Right renal pelvis (tissue), 4 donors: Measurements from ENCODE around the gene TMEM184A. TPM values are rescaled to one million over a fixed set of nuclear protein-coding genes. Genes with fewer than 3 reads are reported as not detected.
"Not testable (repeated sequence)": the region's sequence is repeated elsewhere in the genome, so short reads cannot be mapped to it uniquely, and the experiment has no call there.

ENCODE experiments used
- DNase-seq, 4 donors: peaks; one replicate each; pipeline ENCODE4 v3.0.0-alpha.2; 2013; ENCODE audit warnings: low read depth in 4 of 4, low spot score in 3 of 4, missing footprints in 1 of 4
- polyA plus RNA-seq, 4 donors: library from polyadenylated mRNA; unstranded; fragments of 120-200 nt; gene quantifications; one replicate each; pipeline ENCODE4 v1.2.1, GENCODE V29; 2013; ENCODE audit not compliant: insufficient read length in 4 of 4

Gene TMEM184A
- polyA plus RNA-seq, 4 donors = 6.0 to 9.1 (median 7.4) TPM

- DNase-seq = no peak
These were observed 26.5 kb downstream of the TMEM184A start for GRCh38 chr7:1529383-1530116.

DNA sequence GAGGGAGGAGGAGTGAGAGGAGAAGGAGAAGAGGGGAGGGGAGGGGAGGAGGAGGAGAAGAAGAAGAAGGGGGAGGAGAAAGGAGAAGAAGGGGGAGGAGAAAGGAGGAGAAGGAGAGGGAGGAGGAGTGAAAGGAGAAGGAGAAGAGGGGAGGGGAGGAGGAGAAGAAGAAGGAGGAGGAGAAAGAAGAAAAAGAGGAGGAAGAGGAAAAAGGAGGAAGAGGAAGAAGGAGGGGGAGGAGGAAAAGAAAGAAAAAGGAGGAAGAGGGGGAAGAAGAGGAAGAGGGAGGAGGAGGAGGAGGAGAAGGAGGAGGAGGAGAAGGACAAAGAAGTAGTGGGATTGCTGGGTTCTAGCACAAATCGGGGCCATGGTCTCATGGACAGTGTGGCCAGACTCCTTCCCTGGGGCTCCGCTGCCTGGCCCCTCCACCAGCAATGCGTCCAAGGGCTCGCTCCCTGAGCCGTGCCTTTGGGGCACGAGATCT lies 29.7 kb downstream of the TMEM184A start:
- no peak for DNase-seq

DNA sequence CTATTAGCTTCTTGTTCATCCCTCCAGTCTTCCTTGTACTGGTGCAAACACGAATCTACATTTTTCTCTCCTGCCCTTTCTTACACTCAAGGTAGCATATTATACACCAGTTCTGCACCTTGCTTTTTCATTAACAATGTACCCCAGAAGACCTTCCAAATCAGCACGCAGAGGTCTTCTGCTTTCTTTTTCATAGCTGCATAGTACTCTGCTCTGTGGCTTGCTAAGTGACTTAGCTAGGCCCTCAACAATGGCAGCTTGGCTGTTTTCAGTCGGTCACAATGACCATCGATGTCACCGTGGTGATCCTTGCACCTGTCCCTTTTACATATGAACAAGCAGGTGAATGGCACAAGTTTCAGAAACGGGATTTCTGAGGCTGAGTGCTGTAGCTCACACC lies 30.6 kb downstream of the TMEM184A start:
- DNase-seq = no peak

DNA sequence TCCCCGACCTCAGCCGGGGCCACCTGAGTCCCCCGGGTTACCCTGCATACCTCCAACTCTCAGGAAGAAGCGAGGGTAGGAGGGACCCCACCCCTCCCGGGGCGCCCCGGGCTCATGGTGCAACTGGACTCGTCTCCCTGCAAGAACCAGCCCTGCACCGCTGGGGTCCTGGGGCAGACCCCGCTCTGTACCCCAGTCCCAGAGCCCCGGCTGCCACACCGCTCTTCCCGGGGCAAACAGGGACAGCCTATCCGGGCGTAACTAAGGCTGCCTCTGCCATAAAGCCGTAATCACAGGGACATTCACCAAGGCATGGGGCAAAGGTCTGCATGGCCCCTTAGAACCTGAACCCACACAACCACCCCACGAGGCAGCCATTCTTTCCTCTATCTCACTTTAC lies 32.2 kb downstream of the TMEM184A start:
- no peak for DNase-seq

- DNase-seq = no peak
These were observed 32.8 kb downstream of the TMEM184A start for GRCh38 chr7:1523208-1523607.

GRCh38 chr7:1521456-1521855 lies 34.5 kb downstream of the TMEM184A start:
- DNase-seq = no peak

GRCh38 chr7:1520539-1521234 lies 35.3 kb downstream of the TMEM184A start:
- DNase-seq = no peak

- not testable (repeated sequence) for DNase-seq
These were observed 36.6 kb downstream of the TMEM184A start for GRCh38 chr7:1519322-1519922.

- DNase-seq = no peak
These were observed 39.3 kb downstream of the TMEM184A start for GRCh38 chr7:1516586-1517251.

DNA sequence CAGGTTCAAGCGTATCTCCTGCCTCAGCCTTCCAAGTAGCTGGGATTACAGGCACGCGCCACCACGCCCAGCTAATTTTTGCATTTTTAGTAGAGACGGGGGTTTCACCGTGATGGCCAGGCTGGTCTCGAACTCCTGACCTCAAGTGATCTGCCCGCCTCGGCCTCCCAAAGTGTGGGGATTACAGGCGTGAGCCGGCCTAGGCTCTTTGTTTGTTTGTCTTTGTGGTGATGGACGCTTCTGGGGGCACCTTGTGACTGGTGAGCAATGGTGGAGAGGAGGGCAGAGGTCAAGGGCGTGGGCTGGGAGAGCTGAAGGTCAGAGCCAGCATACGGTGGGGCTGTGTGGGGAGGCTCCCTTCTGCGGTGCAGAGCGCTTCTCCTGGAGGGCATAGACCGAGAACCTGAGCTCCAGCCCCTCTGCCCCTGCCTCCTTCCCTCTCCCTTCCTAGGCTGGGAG lies 40.5 kb downstream of the TMEM184A start:
- DNase-seq = not testable (repeated sequence)

- no peak for DNase-seq
These were observed 41.0 kb downstream of the TMEM184A start for GRCh38 chr7:1514995-1515401.

DNA sequence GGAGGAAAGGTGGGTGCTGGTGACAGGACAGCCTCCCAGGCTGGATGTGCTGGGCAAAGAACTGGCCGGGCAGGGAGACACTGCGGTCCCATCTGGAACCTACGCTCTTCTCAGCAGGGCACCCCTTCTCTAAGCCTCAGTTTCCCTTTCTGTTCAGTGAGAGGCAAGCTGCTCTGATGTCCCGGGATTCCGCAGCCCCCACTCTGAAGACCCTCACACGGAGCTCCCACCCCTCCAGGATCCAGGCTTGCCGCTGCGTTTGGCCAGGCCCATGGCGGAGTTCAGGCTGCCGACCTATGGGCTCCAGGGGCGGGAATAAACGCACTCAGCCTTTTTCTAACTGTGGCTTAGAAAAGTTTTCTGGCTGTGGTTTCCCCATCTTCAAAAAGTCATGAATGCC lies 41.6 kb downstream of the TMEM184A start:
- DNase-seq = no peak

GRCh38 chr7:1513657-1514095 lies 42.3 kb downstream of the TMEM184A start:
- no peak for DNase-seq

- DNase-seq = no peak
These were observed 43.0 kb downstream of the TMEM184A start for GRCh38 chr7:1512781-1513656.

DNA sequence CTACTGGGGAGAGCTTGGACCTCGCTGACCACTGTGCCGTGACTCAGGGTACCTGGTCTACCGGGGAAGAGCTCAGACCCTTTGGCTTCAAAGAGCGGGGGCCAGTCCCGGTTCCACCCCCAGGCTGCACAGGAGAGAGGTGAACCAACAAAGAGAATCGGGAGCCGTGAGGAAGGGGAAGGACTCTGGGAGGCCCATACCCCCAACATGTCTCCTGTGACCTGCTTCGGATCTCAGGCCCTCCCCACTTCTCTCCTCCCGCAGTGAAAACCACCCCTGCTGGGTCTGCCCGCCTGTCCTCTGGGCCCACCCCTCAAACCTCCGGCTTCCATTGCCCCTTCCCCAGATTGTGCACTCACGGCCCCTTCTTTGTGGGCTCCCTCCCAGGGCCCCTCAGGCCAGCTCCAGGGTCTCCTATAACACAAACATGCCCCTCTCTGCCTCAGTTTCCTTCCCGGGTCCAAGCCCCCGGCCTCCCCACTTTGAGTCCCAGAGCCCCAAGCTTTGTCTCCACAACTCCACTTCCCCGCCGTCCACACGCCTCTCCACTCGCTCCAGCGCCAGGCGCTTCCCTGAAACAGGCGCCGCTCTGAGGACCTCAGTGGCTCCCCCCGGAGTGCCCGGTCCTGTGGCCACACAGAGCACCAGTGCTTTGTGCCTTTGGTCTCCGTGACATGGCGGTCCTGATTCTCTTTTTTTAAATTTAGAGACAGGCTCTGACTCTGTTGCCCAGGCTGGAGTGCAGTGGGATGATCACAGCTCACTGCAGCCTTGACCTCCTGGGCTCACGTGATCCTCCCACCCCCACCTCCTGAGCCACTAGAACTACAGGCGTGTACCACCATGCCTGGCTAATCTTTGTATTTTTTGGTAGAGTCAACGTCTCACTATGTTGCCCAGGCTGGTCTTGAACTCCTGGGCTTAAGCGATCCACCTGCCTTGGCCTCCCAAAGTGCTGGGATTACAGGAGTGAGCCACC lies 44.3 kb downstream of the TMEM184A start:
- DNase-seq = no peak

GRCh38 chr7:1510780-1511154 lies 45.2 kb downstream of the TMEM184A start:
- no peak for DNase-seq

DNA sequence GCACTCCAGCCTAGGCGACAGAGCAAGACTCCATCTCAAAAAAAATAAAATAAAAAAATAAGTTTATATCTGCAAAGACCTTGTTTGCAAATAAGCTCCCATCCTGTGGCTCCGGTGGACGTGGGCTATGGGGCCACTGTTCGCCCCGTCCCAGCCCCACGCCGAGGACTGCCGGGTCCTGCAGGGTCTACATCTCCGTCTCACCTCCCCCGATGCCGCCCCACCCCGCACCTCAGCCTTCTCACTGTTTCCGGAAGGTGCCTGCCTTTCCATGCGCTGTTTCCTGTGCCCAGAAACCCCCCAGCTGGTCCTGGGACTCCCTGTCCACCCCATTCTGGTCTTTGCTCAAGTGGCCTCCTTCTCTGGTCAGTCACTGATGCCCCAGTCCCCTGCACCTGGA lies 46.8 kb downstream of the TMEM184A start:
- no peak for DNase-seq

GRCh38 chr7:1508277-1508758 lies 47.7 kb downstream of the TMEM184A start:
- no peak for DNase-seq
